ENCODE data around the gene GRM5. TPM values are rescaled to one million over a fixed set of nuclear protein-coding genes. Genes with fewer than 3 reads are reported as not detected.
"Not testable (repeated sequence)": the region's sequence is repeated elsewhere in the genome, so short reads cannot be mapped to it uniquely, and the experiment has no call there.

The GRM5 gene
- total RNA-seq, 4 donors from 2014 or later = under 0.01 to 1.8 (median under 0.01) TPM; not detected in 1

- H3K9me3 ChIP-seq = no peaks in the 10 kb centered on the region
- H3K4me1 ChIP-seq = no peaks in the 10 kb centered on the region
- H3K27ac ChIP-seq = no peak overlapping the region
- DNase-seq (ENCODE audit: low spot score in 2 of 2) = no peak
- no peak overlapping the region for H3K4me3 ChIP-seq
- H3K36me3 ChIP-seq = no peaks in the 10 kb centered on the region
- WGBS, 2 donors = 0 to 2% methylated on average over 1 of the region's 1 CpG
- no peak for TF ChIP-seq CTCF (IDR thresholded peaks at IDR 0.05)
- no peak for TF ChIP-seq POLR2A (IDR thresholded peaks at IDR 0.05)
- TF ChIP-seq EP300 (IDR thresholded peaks at IDR 0.05) = no peak
- H3K27me3 ChIP-seq = no peaks in the 10 kb centered on the region
Measured at GRCh38 chr11:89015614-89016013, 50.2 kb downstream of the GRM5 start.

GRCh38 chr11:89000852-89001251 lies 64.9 kb downstream of the GRM5 start:
- H3K27ac ChIP-seq = not testable (repeated sequence)

GRCh38 chr11:88979641-88980040 lies 86.1 kb downstream of the GRM5 start:
- Histone ChIP-seq H3K9me3 (no peaks in the 10 kb centered on the region), H3K4me3 (no peak overlapping the region), H3K27ac (no peak overlapping the region), H3K4me1 (no peaks in the 10 kb centered on the region), H3K27me3 (no peaks in the 10 kb centered on the region), H3K36me3 (no peaks in the 10 kb centered on the region)
- no peak for DNase-seq (ENCODE audit: low spot score in 2 of 2)
- WGBS, 2 donors = 45 to 46% methylated on average over 2 of the region's 2 CpGs
- TF ChIP-seq CTCF (IDR thresholded peaks at IDR 0.05) (no peak), POLR2A (IDR thresholded peaks at IDR 0.05) (no peak)

More at GRCh38 chr11:89000852-89001251, 64.9 kb downstream of the GRM5 start:
- not testable (repeated sequence) for H3K4me1 ChIP-seq; H3K27me3 ChIP-seq; H3K4me3 ChIP-seq; DNase-seq (ENCODE audit: low spot score in 2 of 2); H3K36me3 ChIP-seq; H3K9me3 ChIP-seq

- not testable (repeated sequence) for H3K36me3 ChIP-seq; H3K4me3 ChIP-seq; DNase-seq (ENCODE audit: low spot score in 2 of 2); H3K4me1 ChIP-seq; H3K27me3 ChIP-seq; H3K9me3 ChIP-seq; H3K27ac ChIP-seq
- 87% methylated on average over 3 of the region's 3 CpGs for WGBS, 2 donors
Measured at GRCh38 chr11:88978992-88979391, 86.8 kb downstream of the GRM5 start.

- not testable (repeated sequence) for H3K36me3 ChIP-seq; H3K4me3 ChIP-seq; DNase-seq (ENCODE audit: low spot score in 2 of 2); H3K9me3 ChIP-seq; H3K27ac ChIP-seq; H3K4me1 ChIP-seq; H3K27me3 ChIP-seq
Measured at GRCh38 chr11:88975441-88975840, 90.3 kb downstream of the GRM5 start.

GRCh38 chr11:88972210-88972609 lies 93.6 kb downstream of the GRM5 start:
- H3K4me1 ChIP-seq = no peaks in the 10 kb centered on the region
- H3K4me3 ChIP-seq = no peak overlapping the region
- DNase-seq (ENCODE audit: low spot score in 2 of 2) = no peak
- H3K9me3 ChIP-seq = peaks cover 0 to 7% (median 0%) of the 10 kb centered on the region in 4 donors
- TF ChIP-seq POLR2A (IDR thresholded peaks at IDR 0.05) (no peak), CTCF (IDR thresholded peaks at IDR 0.05) (no peak), EP300 (IDR thresholded peaks at IDR 0.05) (no peak)
- H3K27me3 ChIP-seq = no peaks in the 10 kb centered on the region
- H3K36me3 ChIP-seq = no peaks in the 10 kb centered on the region
- H3K27ac ChIP-seq = no peak overlapping the region

- H3K9me3 ChIP-seq; DNase-seq (ENCODE audit: low spot score in 2 of 2); H3K4me3 ChIP-seq; H3K27ac ChIP-seq; H3K36me3 ChIP-seq; H3K4me1 ChIP-seq; H3K27me3 ChIP-seq: not testable (repeated sequence)
- WGBS, 2 donors = 91 to 95% methylated on average over 2 of the region's 2 CpGs
Measured at GRCh38 chr11:88961621-88962020, 104.2 kb downstream of the GRM5 start.

GRCh38 chr11:88959857-88960256 lies 105.9 kb downstream of the GRM5 start:
- H3K4me3 ChIP-seq; DNase-seq (ENCODE audit: low spot score in 2 of 2); H3K27ac ChIP-seq; H3K36me3 ChIP-seq; H3K4me1 ChIP-seq; H3K9me3 ChIP-seq; H3K27me3 ChIP-seq: not testable (repeated sequence)
- WGBS, 2 donors = 78 to 84% methylated on average over 3 of the region's 3 CpGs

Data from tibial nerve (tissue), 4 donors.